Measurements from ENCODE around the gene COQ2.

Gene COQ2

GRCh38 chr4:83214079-83214478 lies 70.5 kb downstream of the COQ2 start:
- DNase-seq, result no peak

Data from activated CD4-positive, alpha-beta T cell treated with anti-CD3 and anti-CD28 coated beads, Interleukin-2, Interleukin-6, amounts not matched to agents 100 ng/mL and 50 ng/mL, durations not matched to agents 16 hours and 8 hours (primary cell).